Erythroblast (primary cell): ENCODE results near the gene TSPAN32.

Source experiments
- GATA1 ChIP-seq: IDR thresholded peaks from 2 replicates; pipeline ENCODE4 v1.6.1; 2011; ENCODE audit warnings: low read depth, mild to moderate bottlenecking, control low read depth, low read length, moderate library complexity
- POLR2A ChIP-seq: IDR thresholded peaks from 2 replicates; pipeline ENCODE4 v1.6.1; 2011; ENCODE audit warnings: mild to moderate bottlenecking, low read length

- TF ChIP-seq POLR2A (no peak), GATA1 (no peak)
Measured at GRCh38 chr11:2276280-2277007, 25.4 kb upstream of the TSPAN32 start.
